K562 treated with DMSO at 1 percent for 24 hours (cell line): ENCODE measurements around the gene EPM2AIP1. TPM values are rescaled to one million over a fixed set of nuclear protein-coding genes. Genes with fewer than 3 reads are reported as not detected.

Source experiments
- total RNA-seq: library from RNA; unstranded; fragments of 300-600 nt; gene quantifications from 2 replicates; pipeline ENCODE4 v1.2.3, GENCODE V29; 2022; ENCODE audit warnings: low read depth; ENCODE audit not compliant: insufficient read depth

The EPM2AIP1 gene
- 7.8 and 9.3 TPM in 2 replicates for total RNA-seq

GRCh38 chr3:36992806-36993325, at the start of gene EPM2AIP1:
EPM2AIP1 (minus strand) TSS chr3:36993131; CDS start chr3:36993077, 54 bp downstream.

DNA sequence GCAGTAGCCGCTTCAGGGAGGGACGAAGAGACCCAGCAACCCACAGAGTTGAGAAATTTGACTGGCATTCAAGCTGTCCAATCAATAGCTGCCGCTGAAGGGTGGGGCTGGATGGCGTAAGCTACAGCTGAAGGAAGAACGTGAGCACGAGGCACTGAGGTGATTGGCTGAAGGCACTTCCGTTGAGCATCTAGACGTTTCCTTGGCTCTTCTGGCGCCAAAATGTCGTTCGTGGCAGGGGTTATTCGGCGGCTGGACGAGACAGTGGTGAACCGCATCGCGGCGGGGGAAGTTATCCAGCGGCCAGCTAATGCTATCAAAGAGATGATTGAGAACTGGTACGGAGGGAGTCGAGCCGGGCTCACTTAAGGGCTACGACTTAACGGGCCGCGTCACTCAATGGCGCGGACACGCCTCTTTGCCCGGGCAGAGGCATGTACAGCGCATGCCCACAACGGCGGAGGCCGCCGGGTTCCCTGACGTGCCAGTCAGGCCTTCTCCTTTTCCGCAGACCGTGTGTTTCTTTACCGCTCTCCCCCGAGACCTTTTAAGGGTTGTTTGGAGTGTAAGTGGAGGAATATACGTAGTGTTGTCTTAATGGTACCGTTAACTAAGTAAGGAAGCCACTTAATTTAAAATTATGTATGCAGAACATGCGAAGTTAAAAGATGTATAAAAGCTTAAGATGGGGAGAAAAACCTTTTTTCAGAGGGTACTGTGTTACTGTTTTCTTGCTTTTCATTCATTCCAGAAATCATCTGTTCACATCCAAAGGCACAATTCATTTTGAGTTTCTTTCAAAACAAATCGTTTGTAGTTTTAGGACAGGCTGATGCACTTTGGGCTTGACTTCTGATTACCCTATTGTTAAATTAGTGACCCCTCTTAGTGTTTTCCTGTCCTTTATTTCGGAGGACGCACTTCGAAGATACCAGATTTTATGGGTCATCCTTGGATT, 674 bp upstream of the EPM2AIP1 start, which contains the start of gene MLH1:
Gene MLH1 (plus strand): TSS at position 193 of the 958 bp plus-strand sequence. CDS start 30 bp downstream, at position 223.

DNA sequence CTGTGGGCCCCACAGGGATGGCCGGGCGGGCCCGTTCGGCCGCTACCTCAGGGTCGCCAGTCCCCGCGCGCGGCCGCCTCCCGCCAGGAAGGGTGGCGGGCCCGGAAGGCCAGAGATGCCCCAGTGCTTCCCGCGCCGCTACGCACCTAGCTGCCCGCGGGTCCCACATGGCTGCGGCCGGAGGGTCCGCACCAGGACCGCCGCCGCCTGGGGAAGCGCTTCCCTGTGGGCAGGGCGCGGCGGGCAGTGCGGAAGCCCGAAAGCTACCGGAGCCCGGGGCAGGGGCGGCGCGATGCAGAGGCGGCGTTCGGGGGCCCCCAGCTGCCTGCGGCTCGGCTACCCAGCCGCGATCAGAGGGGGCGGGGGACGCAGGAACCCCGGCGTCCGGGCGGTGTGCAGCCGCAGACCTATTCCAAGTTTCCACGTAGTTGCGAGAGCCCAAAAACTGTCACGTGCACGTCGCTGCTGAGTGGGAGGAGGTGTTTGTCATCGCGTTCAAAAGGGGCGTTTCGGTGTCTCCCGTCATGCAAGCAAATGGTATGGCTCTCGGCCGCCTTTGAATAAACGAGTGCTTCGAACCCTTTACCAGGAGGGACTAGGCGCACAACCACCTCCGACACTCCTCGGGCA, 48.2 kb downstream of the EPM2AIP1 start, which contains the start of gene TRANK1:
Gene TRANK1 (minus strand): TSS at position 414 of the 630 bp plus-strand sequence. CDS start 245 bp downstream, at position 169.

Other genes with a start within 250 kb of the EPM2AIP1 start
- gene DCLK3, start 228.6 kb downstream of the EPM2AIP1 start, total RNA-seq = not detected in 2 replicates
- 6.6 and 11.0 TPM in 2 replicates for gene TRANK1, start 48.1 kb downstream of the EPM2AIP1 start, total RNA-seq
- gene MLH1, start 387 bp upstream of the EPM2AIP1 start, total RNA-seq = 44.4 and 48.3 TPM in 2 replicates
- 35.7 and 39.9 TPM in 2 replicates for gene LRRFIP2, start 181.5 kb upstream of the EPM2AIP1 start, total RNA-seq